HepG2 (cell line): ENCODE measurements around the gene EZH1. TPM values are rescaled to one million over a fixed set of nuclear protein-coding genes. Genes with fewer than 3 reads are reported as not detected.

Source experiments
- BRF2 ChIP-seq: sonication (generic); formaldehyde crosslinking; IDR thresholded peaks from 2 replicates; pipeline ENCODE4 v1.8.1; 2022; ENCODE audit warnings: mild to moderate bottlenecking, missing genetic modification reagents
- CHD4 ChIP-seq: fragments of 200-600 bp; sonication (generic); IDR thresholded peaks from 2 replicates; pipeline ENCODE4 v1.7.0; 2017; ENCODE audit warnings: mild to moderate bottlenecking, low read length, borderline replicate concordance
- ELK4 ChIP-seq: sonication (generic); formaldehyde crosslinking; IDR thresholded peaks from 2 replicates; pipeline ENCODE4 v1.9.0; 2021; ENCODE audit warnings: missing genetic modification reagents, borderline replicate concordance
- FLYWCH1 ChIP-seq: sonication (generic); formaldehyde crosslinking; IDR thresholded peaks from 2 replicates; pipeline ENCODE4 v1.8.1; 2023; ENCODE audit warnings: mild to moderate bottlenecking, missing genetic modification reagents
- FOSL2 ChIP-seq: sonication (generic); formaldehyde crosslinking; IDR thresholded peaks from 2 replicates; pipeline ENCODE4 v1.4.0; 2020; ENCODE audit warnings: missing genetic modification reagents
- FOXO1 ChIP-seq: sonication (generic); formaldehyde crosslinking; IDR thresholded peaks from 2 replicates; pipeline ENCODE4 v1.4.0; 2020; ENCODE audit warnings: missing genetic modification reagents
- HCFC1 ChIP-seq: fragments of 150-350 bp; IDR thresholded peaks from 2 replicates; pipeline ENCODE4 v1.6.1; 2014; ENCODE audit warnings: low read depth, low read length
- KDM4B ChIP-seq: sonication (generic); formaldehyde crosslinking; IDR thresholded peaks from 2 replicates; pipeline ENCODE4 v1.4.0; 2020; ENCODE audit warnings: missing genetic modification reagents
- LBX2 ChIP-seq: sonication (generic); formaldehyde crosslinking; IDR thresholded peaks from 2 replicates; pipeline ENCODE4 v1.5.0; 2020; ENCODE audit warnings: missing genetic modification reagents, mild to moderate bottlenecking, borderline replicate concordance
- MXD1 ChIP-seq: sonication (generic); formaldehyde crosslinking; IDR thresholded peaks from 2 replicates; pipeline ENCODE4 v1.4.0; 2020; ENCODE audit warnings: mild to moderate bottlenecking, missing genetic modification reagents
- NCOR1 ChIP-seq: fragments of 200-600 bp; sonication (generic); IDR thresholded peaks from 2 replicates; pipeline ENCODE4 v1.7.0; 2017; ENCODE audit warnings: antibody characterized with exemption, low read length, borderline replicate concordance
- ONECUT2 ChIP-seq: sonication (generic); formaldehyde crosslinking; IDR thresholded peaks from 2 replicates; pipeline ENCODE4 v1.4.0; 2020; ENCODE audit warnings: missing genetic modification reagents
- PAX8 ChIP-seq: sonication (generic); formaldehyde crosslinking; IDR thresholded peaks from 2 replicates; pipeline ENCODE4 v1.8.0; 2022; ENCODE audit warnings: mild to moderate bottlenecking, missing genetic modification reagents, borderline replicate concordance
- PAXIP1 ChIP-seq: sonication (generic); formaldehyde crosslinking; conservative IDR thresholded peaks from 2 replicates; pipeline ENCODE4 v1.4.0; 2020; ENCODE audit warnings: mild to moderate bottlenecking, missing genetic modification reagents, moderate library complexity
- POLR2AphosphoS2 ChIP-seq: IDR thresholded peaks from 2 replicates; pipeline ENCODE4 v1.6.1; 2011; ENCODE audit warnings: low read depth, low read length, improper control_type of control experiment
- RFX1 ChIP-seq: fragments of 450-650 bp; IDR thresholded peaks from 2 replicates; pipeline ENCODE4 v1.6.1; 2017
- SALL2 ChIP-seq: sonication (generic); formaldehyde crosslinking; IDR thresholded peaks from 2 replicates; pipeline ENCODE4 v1.8.1; 2023; ENCODE audit warnings: mild to moderate bottlenecking, missing genetic modification reagents, inconsistent platforms
- SPEN ChIP-seq: sonication (generic); formaldehyde crosslinking; IDR thresholded peaks from 2 replicates; pipeline ENCODE4 v1.5.1; 2020; ENCODE audit warnings: low read depth, mild to moderate bottlenecking, missing genetic modification reagents
- SRF ChIP-seq: IDR thresholded peaks from 2 replicates; pipeline ENCODE4 v1.6.1; 2011; ENCODE audit warnings: mild to moderate bottlenecking, low read depth, low read length, moderate library complexity
- ZMYM2 ChIP-seq: sonication (generic); formaldehyde crosslinking; IDR thresholded peaks from 2 replicates; pipeline ENCODE4 v1.8.0; 2022; ENCODE audit warnings: mild to moderate bottlenecking, missing genetic modification reagents
- ZNF136 ChIP-seq: sonication (generic); formaldehyde crosslinking; IDR thresholded peaks from 2 replicates; pipeline ENCODE4 v1.8.1; 2022; ENCODE audit warnings: low read depth, mild to moderate bottlenecking, moderate library complexity, missing genetic modification reagents
- ZNF138 ChIP-seq: sonication (generic); formaldehyde crosslinking; IDR thresholded peaks from 2 replicates; pipeline ENCODE4 v1.5.0; 2020; ENCODE audit warnings: mild to moderate bottlenecking, low read depth, missing genetic modification reagents
- ZNF530 ChIP-seq: sonication (generic); formaldehyde crosslinking; IDR thresholded peaks from 2 replicates; pipeline ENCODE4 v1.5.0; 2020; ENCODE audit warnings: low read depth, mild to moderate bottlenecking, missing genetic modification reagents
- ZNF562 ChIP-seq: sonication (generic); formaldehyde crosslinking; IDR thresholded peaks from 2 replicates; pipeline ENCODE4 v1.8.0; 2022; ENCODE audit warnings: missing genetic modification reagents, borderline replicate concordance
- ZNF792 ChIP-seq: IDR thresholded peaks from 2 replicates; pipeline ENCODE4 v1.6.1; 2016
- ZSCAN31 ChIP-seq: sonication (generic); formaldehyde crosslinking; IDR thresholded peaks from 2 replicates; pipeline ENCODE4 v1.5.0; 2020; ENCODE audit warnings: low read depth, mild to moderate bottlenecking, missing genetic modification reagents
- polyA plus RNA-seq, 8 experiments: library from polyadenylated mRNA; depleted of rRNA in 3 of 8; stranded (reverse) in 7 of 8; unstranded in 1 of 8; fragments of >200 nt; fragmentation: Illumina TruSeq in 4 of 8; extraction: Trizol in 4 of 8; gene quantifications; 2 replicates each; pipeline versions ENCODE4 v1.2.1 to v1.2.3, GENCODE V29; 2011 to 2016; ENCODE audit warnings: low read depth in 4 of 8, missing spikeins in 1 of 8, mixed read lengths in 1 of 8; ENCODE audit not compliant: insufficient read depth in 1 of 8
- total RNA-seq, 5 experiments: library from RNA; depleted of rRNA; stranded (reverse); fragments of >200 nt; fragmentation: Illumina TruSeq; extraction: Trizol; gene quantifications; 2 replicates each; pipeline ENCODE4 v1.2.3, GENCODE V29; 2016; ENCODE audit warnings: low read depth in 1 of 5

EZH1 gene
- total and polyA plus RNA-seq, 2 of the 13 experiments (the other 11 are each of a cell fraction or from before 2014, with no cell fraction given): 11.6 to 24.0 TPM

- TF ChIP-seq ZMYM2 (CRISPR knock-in tag): no peak
- no peak for TF ChIP-seq ZNF792 (CRISPR knock-in tag)
- TF ChIP-seq ZNF138 (CRISPR knock-in tag): no peak
- no peak for TF ChIP-seq PAX8
- no peak for TF ChIP-seq FOSL2 (CRISPR knock-in tag)
- TF ChIP-seq BRF2 (CRISPR knock-in tag): no peak
- no peak for TF ChIP-seq ZSCAN31 (CRISPR knock-in tag)
- TF ChIP-seq CHD4: no peak
- TF ChIP-seq SALL2: no peak
- no peak for TF ChIP-seq HCFC1
- TF ChIP-seq SPEN (CRISPR knock-in tag): no peak
- 0 out of 2 replicates have a peak, but pooled peaks have one; percentile 34 for TF ChIP-seq ZNF136 (CRISPR knock-in tag)
- TF ChIP-seq ZNF530 (CRISPR knock-in tag): no peak
- no peak for TF ChIP-seq ONECUT2 (CRISPR knock-in tag)
- no peak for TF ChIP-seq ZNF562
- no peak for TF ChIP-seq SRF
- TF ChIP-seq POLR2AphosphoS2: no peak
- TF ChIP-seq MXD1 (CRISPR knock-in tag): no peak
- no peak for TF ChIP-seq FLYWCH1
- TF ChIP-seq FOXO1 (CRISPR knock-in tag): no peak
- TF ChIP-seq LBX2: no peak
- TF ChIP-seq KDM4B: no peak
- TF ChIP-seq NCOR1: no peak
- TF ChIP-seq ELK4 (CRISPR knock-in tag): no peak
- no peak for TF ChIP-seq RFX1
- TF ChIP-seq PAXIP1: no peak
Observed at GRCh38 chr17:42743595-42744282, 1.1 kb downstream of the EZH1 start (continued).
